Left ventricle myocardium inferior (tissue), 1 donor: ENCODE data around the gene SLC7A11. TPM values are rescaled to one million over a fixed set of nuclear protein-coding genes. Genes with fewer than 3 reads are reported as not detected.

Experiments used
- DNase-seq: peaks from one replicate; pipeline ENCODE4 v3.0.0-alpha.2; 2020
- H3K27ac ChIP-seq: fragments of 200-600 bp; replicated peaks from 2 replicates; pipeline ENCODE4 v1.8.0; 2021
- H3K27me3 ChIP-seq: fragments of 200-600 bp; 2 replicates; pipeline ENCODE4 v1.8.0; 2021; ENCODE audit warnings: low read depth
- H3K36me3 ChIP-seq: fragments of 200-600 bp; 2 replicates; pipeline ENCODE4 v1.8.0; 2021
- H3K4me1 ChIP-seq: fragments of 200-600 bp; 2 replicates; pipeline ENCODE4 v1.8.0; 2021
- H3K4me3 ChIP-seq: fragments of 200-600 bp; 2 replicates; pipeline ENCODE4 v1.8.0; 2021; ENCODE audit warnings: mild to moderate bottlenecking, moderate library complexity
- H3K9me3 ChIP-seq: fragments of 200-600 bp; replicated peaks from 2 replicates; pipeline ENCODE4 v1.8.0; 2021
- CTCF ChIP-seq: fragments of 200-600 bp; IDR thresholded peaks from 2 replicates; pipeline ENCODE4 v1.8.0; 2021; ENCODE audit warnings: antibody characterized with exemption, mild to moderate bottlenecking, borderline replicate concordance
- intact Hi-C: fragments of 100-400 bp; cut with micrococcal nuclease; formaldehyde crosslinking; loops from one replicate; pipeline ENCODE4 v1.11.0; 2022
- total RNA-seq: library from RNA; stranded (reverse); fragmentation: NEBNext Ultra II Directional; extraction: Animal tissue kit (Norgen Biotek cat#: 25700); gene quantifications from one replicate; pipeline ENCODE4 v1.2.1, GENCODE V29; 2021
- donor health status: DM: no; HTN: yes; CAD: no; lungs with severe emphysema.

SLC7A11 gene
- total RNA-seq, 1 donor from 2014 or later, result 0.19 TPM

GRCh38 chr4:138263247-138263816 lies 21.2 kb upstream of the SLC7A11 start:
- Histone ChIP-seq H3K4me1 (no peaks in the 10 kb centered on the region), H3K27me3 (no peaks in the 10 kb centered on the region), H3K4me3 (no peak overlapping the region), H3K9me3 (no peaks in the 10 kb centered on the region), H3K36me3 (no peaks in the 10 kb centered on the region), H3K27ac (no peak overlapping the region)
- intact Hi-C loops, result no loop called here
- no peak for TF ChIP-seq CTCF
- no peak for DNase-seq

- Histone ChIP-seq H3K9me3 (no peaks in the 10 kb centered on the region), H3K27ac (no peak overlapping the region), H3K4me3 (no peak overlapping the region), H3K4me1 (no peaks in the 10 kb centered on the region), H3K27me3 (no peaks in the 10 kb centered on the region), H3K36me3 (no peaks in the 10 kb centered on the region)
- intact Hi-C loops, result no loop called here
- no peak for TF ChIP-seq CTCF
- no peak for DNase-seq
These were observed 20.3 kb upstream of the SLC7A11 start for GRCh38 chr4:138262469-138262868.

- no peaks in the 10 kb centered on the region for H3K9me3 ChIP-seq
- H3K27ac ChIP-seq, result no peak overlapping the region
- no peak for DNase-seq
- TF ChIP-seq CTCF, result no peak
- no peaks in the 10 kb centered on the region for H3K27me3 ChIP-seq
- H3K36me3 ChIP-seq, result no peaks in the 10 kb centered on the region
- H3K4me1 ChIP-seq, result no peaks in the 10 kb centered on the region
- intact Hi-C loops, result no loop called here
- H3K4me3 ChIP-seq, result no peak overlapping the region
These were observed 19.9 kb upstream of the SLC7A11 start for GRCh38 chr4:138262030-138262429.

- intact Hi-C loops, result no loop called here
- Histone ChIP-seq H3K27me3 (no peaks in the 10 kb centered on the region), H3K36me3 (no peaks in the 10 kb centered on the region), H3K4me1 (no peaks in the 10 kb centered on the region), H3K4me3 (no peak overlapping the region), H3K9me3 (no peaks in the 10 kb centered on the region), H3K27ac (no peak overlapping the region)
- no peak for TF ChIP-seq CTCF
- no peak for DNase-seq
These were observed 17.7 kb upstream of the SLC7A11 start for GRCh38 chr4:138259824-138260223.

- H3K4me1 ChIP-seq, result no peaks in the 10 kb centered on the region
- H3K9me3 ChIP-seq, result no peaks in the 10 kb centered on the region
- no peak for DNase-seq
- TF ChIP-seq CTCF, result no peak
- H3K4me3 ChIP-seq, result no peak overlapping the region
- H3K27me3 ChIP-seq, result no peaks in the 10 kb centered on the region
- no peaks in the 10 kb centered on the region for H3K36me3 ChIP-seq
- no peak overlapping the region for H3K27ac ChIP-seq
- intact Hi-C loops, result no loop called here
These were observed 17.1 kb upstream of the SLC7A11 start for GRCh38 chr4:138259271-138259670.
